GM12878 (cell line): ENCODE data around the gene LARGE1. TPM values are rescaled to one million over a fixed set of nuclear protein-coding genes. Genes with fewer than 3 reads are reported as not detected.

Experiments
- ATAC-seq: fragments of 200-7000 bp; cut with Tn5 transposase; 3 replicates; pipeline ENCODE4 v1.9.1; 2020; ENCODE audit warnings: mild to moderate bottlenecking, moderate library complexity
- BruUV-seq: library from RNA; stranded (reverse); fragments of 400-500 nt; replicated peaks from 2 replicates; lab custom pipeline; 2021; lab: Mats Ljungman, UMichigan
- CTCF ChIA-PET: fragments of 300-600 bp; sonication (Branson Sonifier 250); formaldehyde crosslinking; extraction: SDS; loops from one replicate; lab custom pipeline; 2021; ENCODE audit warnings: inconsistent platforms; lab: Yijun Ruan, JAX
- POLR2A ChIA-PET: fragments of 350-600 bp; formaldehyde crosslinking; extraction: SDS; loops from one replicate; lab custom pipeline; 2021; ENCODE audit warnings: inconsistent platforms; lab: Charles Lee
- RAD21 ChIA-PET: fragments of 300-600 bp; sonication (Branson Sonifier 250); formaldehyde crosslinking; loops from one replicate; lab custom pipeline; 2023; ENCODE audit warnings: antibody characterized with exemption; ENCODE audit not compliant: unreplicated experiment; lab: Charles Lee
- SMC1A ChIA-PET: fragments of 300-600 bp; sonication (Branson Sonifier 250); formaldehyde crosslinking; loops from one replicate; lab custom pipeline; 2023; ENCODE audit not compliant: unreplicated experiment, uncharacterized antibody; lab: Charles Lee
- DNase-seq: peaks from one replicate; pipeline ENCODE4 v3.0.0-alpha.2; 2011; ENCODE audit warnings: low read depth, low spot score
- FAIRE-seq: peaks from 3 replicates; lab custom pipeline; 2011; peaks lifted over from hg19 to GRCh38; lab: Jason Lieb, UNC
- H2AFZ ChIP-seq: 2 replicates; pipeline ENCODE4 v1.6.0; 2011; ENCODE audit warnings: low read depth, low read length, control low read depth; ENCODE audit not compliant: control insufficient read depth
- H3K27ac ChIP-seq: 2 replicates; pipeline ENCODE4 v1.5.1; 2011; ENCODE audit warnings: control low read depth; ENCODE audit not compliant: control insufficient read depth, insufficient read depth
- H3K27me3 ChIP-seq, 2 experiments: replicated peaks in 1 of 2; 2 replicates each; pipeline versions ENCODE4 v1.6.0 to v1.6.1; 2011; ENCODE audit warnings: low read length in 1 of 2; ENCODE audit not compliant: control insufficient read depth in 2 of 2, insufficient read depth in 2 of 2
- H3K36me3 ChIP-seq, 2 experiments: 2 replicates each; pipeline ENCODE4 v1.5.1; 2011; ENCODE audit warnings: low read length in 1 of 2; ENCODE audit not compliant: control insufficient read depth in 2 of 2, insufficient read depth in 2 of 2
- H3K4me1 ChIP-seq: 2 replicates; pipeline ENCODE4 v1.6.1; 2011; ENCODE audit warnings: mild to moderate bottlenecking, low read length, moderate library complexity, mixed read lengths; ENCODE audit not compliant: control insufficient read depth, insufficient read depth
- H3K4me2 ChIP-seq: 2 replicates; pipeline ENCODE4 v1.6.0; 2011; ENCODE audit warnings: control low read depth; ENCODE audit not compliant: control insufficient read depth, insufficient read depth
- H3K4me3 ChIP-seq: fragments of 200-600 bp; sonication (generic); 2 replicates; pipeline ENCODE4 v1.5.1; 2016
- H3K79me2 ChIP-seq: 2 replicates; pipeline ENCODE4 v1.6.0; 2011; ENCODE audit warnings: low read length; ENCODE audit not compliant: control insufficient read depth, insufficient read depth
- H3K9ac ChIP-seq: 2 replicates; pipeline ENCODE4 v1.8.0; 2011; ENCODE audit warnings: low read length, control low read depth, mixed read lengths; ENCODE audit not compliant: control insufficient read depth, insufficient read depth
- H3K9me3 ChIP-seq: replicated peaks from 3 replicates; pipeline ENCODE4 v1.5.1; 2011; ENCODE audit warnings: mild to moderate bottlenecking, low read length; ENCODE audit not compliant: control insufficient read depth, insufficient read depth
- H4K20me1 ChIP-seq: 2 replicates; pipeline ENCODE4 v1.6.0; 2011; ENCODE audit not compliant: control insufficient read depth, insufficient read depth
- CBX3 ChIP-seq: fragments of 200-600 bp; sonication (generic); IDR thresholded peaks from 2 replicates; pipeline ENCODE4 v1.6.1; 2016; ENCODE audit warnings: low read depth, borderline replicate concordance
- DPF2 ChIP-seq: fragments of 450-650 bp; IDR thresholded peaks from 2 replicates; pipeline ENCODE4 v1.6.1; 2017; ENCODE audit warnings: mild to moderate bottlenecking
- EZH2 ChIP-seq: IDR thresholded peaks from 2 replicates; pipeline ENCODE4 v1.6.1; 2012; ENCODE audit warnings: low read depth, mild to moderate bottlenecking, control low read depth, inconsistent platforms, low read length, borderline replicate concordance; ENCODE audit not compliant: control insufficient read depth
- GATAD2B ChIP-seq: fragments of 450-650 bp; conservative IDR thresholded peaks from 2 replicates; pipeline ENCODE4 v1.6.1; 2017; ENCODE audit warnings: low read depth, mild to moderate bottlenecking, moderate library complexity
- HDAC2 ChIP-seq: fragments of 200-600 bp; sonication (generic); IDR thresholded peaks from 2 replicates; pipeline ENCODE4 v1.6.1; 2017
- JUNB ChIP-seq: IDR thresholded peaks from 2 replicates; pipeline ENCODE4 v1.6.1; 2016; ENCODE audit warnings: antibody characterized with exemption, mild to moderate bottlenecking
- MAX ChIP-seq: IDR thresholded peaks from 2 replicates; pipeline ENCODE4 v1.6.1; 2012; ENCODE audit warnings: low read depth, low read length, improper control_type of control experiment
- MYB ChIP-seq: fragments of 150-350 bp; IDR thresholded peaks from 2 replicates; pipeline ENCODE4 v1.6.1; 2014; ENCODE audit warnings: mild to moderate bottlenecking, low read depth, low read length, borderline replicate concordance
- POLR2A ChIP-seq: IDR thresholded peaks from 2 replicates; pipeline ENCODE4 v1.6.1; 2011; ENCODE audit warnings: low read depth, mild to moderate bottlenecking, low read length
- SIX5 ChIP-seq: IDR thresholded peaks from 2 replicates; pipeline ENCODE4 v1.6.1; 2011; ENCODE audit warnings: mild to moderate bottlenecking, low read depth, low read length, moderate library complexity; ENCODE audit not compliant: severe bottlenecking
- SKIL ChIP-seq: fragments of 450-650 bp; IDR thresholded peaks from 2 replicates; pipeline ENCODE4 v1.6.1; 2017; ENCODE audit warnings: mild to moderate bottlenecking, low read depth, inconsistent platforms; ENCODE audit not compliant: poor library complexity, severe bottlenecking
- SPI1 ChIP-seq: IDR thresholded peaks from 2 replicates; pipeline ENCODE4 v1.6.1; 2011; ENCODE audit warnings: low read depth, mild to moderate bottlenecking, low read length, moderate library complexity, borderline replicate concordance; ENCODE audit not compliant: insufficient read depth
- TCF7 ChIP-seq: IDR thresholded peaks from 2 replicates; pipeline ENCODE4 v1.6.1; 2014; ENCODE audit warnings: antibody characterized with exemption, borderline replicate concordance
- YY1 ChIP-seq: IDR thresholded peaks from 2 replicates; pipeline ENCODE4 v1.6.1; 2011; ENCODE audit warnings: low read depth, mild to moderate bottlenecking, low read length
- ZBED1 ChIP-seq: IDR thresholded peaks from 2 replicates; pipeline ENCODE4 v1.6.1; 2016; ENCODE audit warnings: borderline replicate concordance
- ZSCAN29 ChIP-seq: fragments of 450-650 bp; IDR thresholded peaks from 2 replicates; pipeline ENCODE4 v1.6.1; 2017; ENCODE audit warnings: mild to moderate bottlenecking, moderate library complexity
- WGBS: methylation state at CpG from one replicate; pipeline ENCODE4 v1.1.6; 2016; ENCODE audit warnings: low lambda C conversion rate; ENCODE audit not compliant: insufficient replicate concordance, insufficient coverage; ENCODE audit errors: missing lambda C conversion rate; 5-methylcytosine and 5-hydroxymethylcytosine counted together
- in situ Hi-C: fragments of 300-500 bp; cut with MboI; formaldehyde crosslinking; loops from 9 replicates; pipeline ENCODE4 v1.14.3; 2018; ENCODE audit warnings: mixed read lengths
- intact Hi-C: fragments of 100-400 bp; cut with micrococcal nuclease; formaldehyde crosslinking; loops from one replicate; pipeline ENCODE4 v1.14.2; 2022; ENCODE audit not compliant: unreplicated experiment
- polyA plus RNA-seq, 11 experiments: library from polyadenylated mRNA; depleted of rRNA in 4 of 11; unstranded in 6 of 11; stranded (reverse) in 5 of 11; fragments of >200 nt; fragmentation: Nextera tagmentation in 4 of 11; fragmentation: Illumina TruSeq in 1 of 11; extraction: Ambion mirVana in 4 of 11; extraction: Trizol in 1 of 11; gene quantifications; 1 replicate in 1 of 11; 2 replicates in 10 of 11; pipeline versions ENCODE4 v1.2.1 to v1.2.3, GENCODE V29; 2011 to 2016; ENCODE audit warnings: inconsistent platforms in 2 of 11, missing spikeins in 2 of 11, low read depth in 1 of 11
- total RNA-seq, 4 experiments: library from RNA; depleted of rRNA in 3 of 4; stranded (reverse); fragments of >200 nt in 3 of 4; fragmentation: Illumina TruSeq in 1 of 4; extraction: Trizol in 1 of 4; gene quantifications; 2 replicates each; pipeline versions ENCODE4 v1.2.1 to v1.2.3, GENCODE V29; 2013 to 2021
- TF ChIP-seq, protein P1 (sequence below): IDR thresholded peaks from 2 replicates; pipeline ENCODE4 v1.6.1; 2011; ENCODE audit warnings: mild to moderate bottlenecking, low read depth, low read length, moderate library complexity; ENCODE audit not compliant: insufficient replicate concordance
- TF ChIP-seq, protein P2 (sequence below): fragments of 450-650 bp; IDR thresholded peaks from 2 replicates; pipeline ENCODE4 v1.6.1; 2016; ENCODE audit warnings: mild to moderate bottlenecking, moderate library complexity, borderline replicate concordance

The LARGE1 gene
- total and polyA plus RNA-seq, 10 of the 15 experiments (the other 5 are each of a cell fraction or from before 2014, with no cell fraction given): 3.2 to 41.4 (median 17.3) TPM

- Histone ChIP-seq H3K9me3 (no peaks in the 10 kb centered on the region; the same call in 2 of the 3 replicates), H3K36me3 (no peaks in the 10 kb centered on the region), H2AFZ (no peak overlapping the region), H3K4me1 (peaks cover 10% of the 10 kb centered on the region), H4K20me1 (no peaks in the 10 kb centered on the region), H3K4me3 (no peak overlapping the region), H3K4me2 (no peak overlapping the region), H3K27ac (no peak overlapping the region), H3K27me3 (no peaks in the 10 kb centered on the region), H3K9ac (no peak overlapping the region), H3K79me2 (no peaks in the 10 kb centered on the region)
- no TSS peak for BruUV-seq
- no peak for ATAC-seq
- in situ Hi-C loops (no loop called here), intact Hi-C loops (no loop called here)
- CTCF ChIA-PET: interaction anchor here (1.0 to 1.5 kb wide), 2 partner anchors 17 to 26 kb away, joined by 3 read pairs; no protein-coding TSS in a partner anchor
- WGBS: 96% methylated on average over 9 of the region's 9 CpGs
- DNase-seq: no peak
- RAD21 ChIA-PET: no interaction called here
- POLR2A ChIA-PET: no interaction called here
- no peak for FAIRE-seq
- SMC1A ChIA-PET: interaction anchor here (0.8 to 1.3 kb wide), 3 partner anchors 8 to 258 kb away, joined by 3 to 5 read pairs (median 3); no protein-coding TSS in a partner anchor
- TF ChIP-seq GATAD2B (no peak), SIX5 (no peak), SKIL (no peak), HDAC2 (no peak), DPF2 (no peak), YY1 (no peak), TCF7 (no peak), SPI1 (no peak), EZH2 (no peak), MYB (no peak), JUNB (no peak), POLR2A (no peak), MAX (no peak), ZSCAN29 (no peak), ZBED1 (no peak), CBX3 (no peak)
- TF ChIP-seq, protein P1, sequence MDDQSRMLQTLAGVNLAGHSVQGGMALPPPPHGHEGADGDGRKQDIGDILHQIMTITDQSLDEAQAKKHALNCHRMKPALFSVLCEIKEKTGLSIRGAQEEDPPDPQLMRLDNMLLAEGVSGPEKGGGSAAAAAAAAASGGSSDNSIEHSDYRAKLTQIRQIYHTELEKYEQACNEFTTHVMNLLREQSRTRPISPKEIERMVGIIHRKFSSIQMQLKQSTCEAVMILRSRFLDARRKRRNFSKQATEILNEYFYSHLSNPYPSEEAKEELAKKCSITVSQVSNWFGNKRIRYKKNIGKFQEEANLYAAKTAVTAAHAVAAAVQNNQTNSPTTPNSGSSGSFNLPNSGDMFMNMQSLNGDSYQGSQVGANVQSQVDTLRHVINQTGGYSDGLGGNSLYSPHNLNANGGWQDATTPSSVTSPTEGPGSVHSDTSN: no peak
- TF ChIP-seq, protein P2, sequence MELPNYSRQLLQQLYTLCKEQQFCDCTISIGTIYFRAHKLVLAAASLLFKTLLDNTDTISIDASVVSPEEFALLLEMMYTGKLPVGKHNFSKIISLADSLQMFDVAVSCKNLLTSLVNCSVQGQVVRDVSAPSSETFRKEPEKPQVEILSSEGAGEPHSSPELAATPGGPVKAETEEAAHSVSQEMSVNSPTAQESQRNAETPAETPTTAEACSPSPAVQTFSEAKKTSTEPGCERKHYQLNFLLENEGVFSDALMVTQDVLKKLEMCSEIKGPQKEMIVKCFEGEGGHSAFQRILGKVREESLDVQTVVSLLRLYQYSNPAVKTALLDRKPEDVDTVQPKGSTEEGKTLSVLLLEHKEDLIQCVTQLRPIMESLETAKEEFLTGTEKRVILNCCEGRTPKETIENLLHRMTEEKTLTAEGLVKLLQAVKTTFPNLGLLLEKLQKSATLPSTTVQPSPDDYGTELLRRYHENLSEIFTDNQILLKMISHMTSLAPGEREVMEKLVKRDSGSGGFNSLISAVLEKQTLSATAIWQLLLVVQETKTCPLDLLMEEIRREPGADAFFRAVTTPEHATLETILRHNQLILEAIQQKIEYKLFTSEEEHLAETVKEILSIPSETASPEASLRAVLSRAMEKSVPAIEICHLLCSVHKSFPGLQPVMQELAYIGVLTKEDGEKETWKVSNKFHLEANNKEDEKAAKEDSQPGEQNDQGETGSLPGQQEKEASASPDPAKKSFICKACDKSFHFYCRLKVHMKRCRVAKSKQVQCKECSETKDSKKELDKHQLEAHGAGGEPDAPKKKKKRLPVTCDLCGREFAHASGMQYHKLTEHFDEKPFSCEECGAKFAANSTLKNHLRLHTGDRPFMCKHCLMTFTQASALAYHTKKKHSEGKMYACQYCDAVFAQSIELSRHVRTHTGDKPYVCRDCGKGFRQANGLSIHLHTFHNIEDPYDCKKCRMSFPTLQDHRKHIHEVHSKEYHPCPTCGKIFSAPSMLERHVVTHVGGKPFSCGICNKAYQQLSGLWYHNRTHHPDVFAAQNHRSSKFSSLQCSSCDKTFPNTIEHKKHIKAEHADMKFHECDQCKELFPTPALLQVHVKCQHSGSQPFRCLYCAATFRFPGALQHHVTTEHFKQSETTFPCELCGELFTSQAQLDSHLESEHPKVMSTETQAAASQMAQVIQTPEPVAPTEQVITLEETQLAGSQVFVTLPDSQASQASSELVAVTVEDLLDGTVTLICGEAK: no peak
These were observed 359.0 kb downstream of the LARGE1 start for GRCh38 chr22:33561149-33561807.
